Transverse colon (tissue), 4 donors: ENCODE results near the gene ZNF653. TPM values are rescaled to one million over a fixed set of nuclear protein-coding genes. Genes with fewer than 3 reads are reported as not detected.
A peak's percentile ranks its signal among the peaks of the same experiment; 100 is the strongest.

Experiments used
- DNase-seq: peaks from one replicate; pipeline ENCODE4 v3.0.0-alpha.2; 2019
- H3K27ac ChIP-seq, 4 donors: fragments of 200-600 bp; sonication (generic); 2 replicates each; pipeline ENCODE4 v1.5.1; 2016 to 2018; ENCODE audit warnings: inconsistent platforms in 4 of 4
- H3K27me3 ChIP-seq: fragments of 200-600 bp; sonication (generic); 2 replicates; pipeline ENCODE4 v1.5.1; 2017; ENCODE audit warnings: inconsistent platforms
- H3K36me3 ChIP-seq, 4 donors: fragments of 200-600 bp; sonication (generic); 2 replicates each; pipeline ENCODE4 v1.5.1; 2017 to 2019; ENCODE audit warnings: inconsistent platforms in 4 of 4
- H3K4me1 ChIP-seq, 4 donors: fragments of 200-600 bp; sonication (generic); 2 replicates each; pipeline ENCODE4 v1.5.1; 2017 to 2020; ENCODE audit warnings: inconsistent platforms in 4 of 4
- H3K4me3 ChIP-seq, 4 donors: fragments of 200-600 bp; sonication (generic); 1 replicate in 1 of 4; 2 replicates in 3 of 4; pipeline versions ENCODE4 v1.5.1 to v1.6.1; 2017 to 2019; ENCODE audit warnings: inconsistent platforms in 4 of 4
- H3K9me3 ChIP-seq, 2 donors: fragments of 200-600 bp; sonication (generic); 2 replicates each; pipeline ENCODE4 v1.5.1; 2017 to 2019; ENCODE audit warnings: inconsistent platforms in 2 of 2
- CTCF ChIP-seq, 5 experiments: fragments of 200-600 bp in 3 of 5; fragments of 450-650 bp in 2 of 5; sonication (generic) in 3 of 5; IDR thresholded peaks; 1 replicate in 2 of 5; 2 replicates in 3 of 5; pipeline ENCODE4 v1.5.1; 2016 to 2017; ENCODE audit warnings: antibody characterized with exemption in 5 of 5, inconsistent platforms in 3 of 5, mild to moderate bottlenecking in 2 of 5, moderate library complexity in 1 of 5
- EP300 ChIP-seq: sonication (generic); formaldehyde crosslinking; IDR thresholded peaks from one replicate; pipeline ENCODE4 v1.6.1; 2017; ENCODE audit warnings: antibody characterized with exemption, low read depth
- POLR2A ChIP-seq: fragments of 450-650 bp; IDR thresholded peaks from one replicate; pipeline ENCODE4 v1.6.1; 2016; ENCODE audit warnings: antibody characterized with exemption, mild to moderate bottlenecking, moderate library complexity
- POLR2AphosphoS5 ChIP-seq, 3 donors: sonication (generic); formaldehyde crosslinking; IDR thresholded peaks; one replicate each; pipeline ENCODE4 v1.6.1; 2016; ENCODE audit warnings: antibody characterized with exemption in 3 of 3
- WGBS, 2 donors: methylation state at CpG; one replicate each; pipeline ENCODE4 v1.1.5; 2018; ENCODE audit warnings: low coverage in 1 of 2; 5-methylcytosine and 5-hydroxymethylcytosine counted together
- in situ Hi-C, 4 donors: fragments of 200-750 bp; cut with MboI; loops; one replicate each; pipeline versions ENCODE4 v1.15.0 to v1.15.1; 2017; ENCODE audit warnings: low sequenced_read_pairs in 3 of 4, low pct_ligation_motif_present in 1 of 4, low pct_unique_long_range_greater_than_20kb in 1 of 4
- intact Hi-C: fragments of 100-400 bp; cut with DNase I; formaldehyde crosslinking; loops from one replicate; pipeline ENCODE4 v1.15.1; 2023; ENCODE audit warnings: low total_unique reads
- total RNA-seq, 4 donors: library from RNA; depleted of rRNA; stranded (reverse); fragments of >200 nt; gene quantifications; one replicate each; pipeline ENCODE4 v1.1.0, GENCODE V29; 2016

ZNF653 gene
- total RNA-seq, 4 donors from 2014 or later, result 10.6 to 44.9 (median 17.4) TPM

GRCh38 chr19:11528551-11529341 lies 23.1 kb upstream of the ZNF653 start, which contains the start of gene ECSIT:
Gene ECSIT (minus strand): TSS chr19:11529134. CDS start chr19:11519170, 9,964 bp downstream.
- H3K4me1 ChIP-seq, result peaks cover 9 to 26% (median 15%) of the 10 kb centered on the region in 4 donors
- 0% methylated on average over 7 to 26 of the region's 47 CpGs for WGBS, 2 donors
- no peaks in the 10 kb centered on the region for H3K9me3 ChIP-seq
- TF ChIP-seq POLR2A, result peak; percentile 42
- peak; percentile 36 to 76 (median 46) for TF ChIP-seq POLR2AphosphoS5 (IDR thresholded peaks at IDR 0.05)
- TF ChIP-seq CTCF (IDR thresholded peaks at IDR 0.05), result no peak
- peak within 1 kb of the TSS; percentile 92 to 98 (median 94) for H3K27ac ChIP-seq
- H3K27me3 ChIP-seq, result no peaks in the 10 kb centered on the region
- DNase-seq, result peak; percentile 98
- intact Hi-C loops, result no loop called here
- peak within 1 kb of the TSS; percentile 78 to 99 (median 90) for H3K4me3 ChIP-seq
- in situ Hi-C loops, result no loop called here
- no peaks in the 10 kb centered on the region for H3K36me3 ChIP-seq

- TF ChIP-seq POLR2A, result no peak
- TF ChIP-seq CTCF (IDR thresholded peaks at IDR 0.05), result no peak
- TF ChIP-seq EP300, result no peak
- no peak for TF ChIP-seq POLR2AphosphoS5 (IDR thresholded peaks at IDR 0.05)
- intact Hi-C loops (no loop called here), in situ Hi-C loops (no loop called here)
- Histone ChIP-seq H3K36me3 (peaks cover 0 to 5% (median 0%) of the 10 kb centered on the region in 4 donors), H3K4me3 (no peak overlapping the region), H3K27ac (no peak overlapping the region), H3K4me1 (no peaks in the 10 kb centered on the region), H3K27me3 (no peaks in the 10 kb centered on the region), H3K9me3 (no peaks in the 10 kb centered on the region)
- 89% methylated on average over 9 of the region's 9 CpGs; no CpG with 5 or more reads in 1 of the 2 donors for WGBS, 2 donors
- DNase-seq, result no peak
Measured at GRCh38 chr19:11519138-11519537, 13.5 kb upstream of the ZNF653 start.

GRCh38 chr19:11513946-11514345 lies 8.3 kb upstream of the ZNF653 start:
- 95 to 100% methylated on average over 1 to 20 of the region's 20 CpGs for WGBS, 2 donors
- H3K27ac ChIP-seq, result no peak overlapping the region
- no peaks in the 10 kb centered on the region for H3K27me3 ChIP-seq
- TF ChIP-seq POLR2AphosphoS5 (IDR thresholded peaks at IDR 0.05), result no peak
- no peak for TF ChIP-seq CTCF (IDR thresholded peaks at IDR 0.05)
- no peak for TF ChIP-seq POLR2A
- TF ChIP-seq EP300, result no peak
- H3K4me3 ChIP-seq, result no peak overlapping the region
- no peaks in the 10 kb centered on the region for H3K9me3 ChIP-seq
- DNase-seq, result no peak
- no peaks in the 10 kb centered on the region for H3K4me1 ChIP-seq
- H3K36me3 ChIP-seq, result peaks cover 0 to 19% (median 6%) of the 10 kb centered on the region in 4 donors
- in situ Hi-C loops, result no loop called here
- intact Hi-C loops, result no loop called here

- H3K9me3 ChIP-seq, result no peaks in the 10 kb centered on the region
- WGBS, 2 donors, result 94 to 97% methylated on average over 6 to 8 of the region's 8 CpGs
- intact Hi-C loops (no loop called here), in situ Hi-C loops (no loop called here)
- no peak overlapping the region for H3K4me3 ChIP-seq
- no peaks in the 10 kb centered on the region for H3K27me3 ChIP-seq
- H3K4me1 ChIP-seq, result peaks cover 0 to 9% (median 5%) of the 10 kb centered on the region in 4 donors
- peaks cover 0 to 14% (median 6%) of the 10 kb centered on the region in 4 donors for H3K36me3 ChIP-seq
- TF ChIP-seq POLR2A, result no peak
- no peak for TF ChIP-seq POLR2AphosphoS5 (IDR thresholded peaks at IDR 0.05)
- TF ChIP-seq EP300, result no peak
- no peak for TF ChIP-seq CTCF (IDR thresholded peaks at IDR 0.05)
- H3K27ac ChIP-seq, result no peak overlapping the region
- DNase-seq, result no peak
Measured at GRCh38 chr19:11510444-11510843, 4.8 kb upstream of the ZNF653 start.
